Muscle layer of colon (tissue), 2 donors: ENCODE data around the gene PCDH9.

Experiments
- H3K27ac ChIP-seq: one replicate; pipeline ENCODE4 v1.7.0; 2013; ENCODE audit warnings: low read depth, mild to moderate bottlenecking, low read length, moderate library complexity
- H3K27me3 ChIP-seq, 2 donors: one replicate each; pipeline ENCODE4 v1.7.0; 2013; ENCODE audit warnings: low read length in 2 of 2, mild to moderate bottlenecking in 2 of 2; ENCODE audit not compliant: insufficient read depth in 2 of 2, control insufficient read depth in 1 of 2
- H3K36me3 ChIP-seq: one replicate; pipeline ENCODE4 v1.7.0; 2013; ENCODE audit warnings: mild to moderate bottlenecking, low read length; ENCODE audit not compliant: insufficient read depth
- H3K4me1 ChIP-seq: one replicate; pipeline ENCODE4 v1.7.0; 2013; ENCODE audit warnings: mild to moderate bottlenecking, low read length; ENCODE audit not compliant: insufficient read depth
- H3K4me3 ChIP-seq, 2 donors: one replicate each; pipeline ENCODE4 v1.7.0; 2013; ENCODE audit warnings: low read length in 2 of 2, low read depth in 1 of 2, mild to moderate bottlenecking in 1 of 2, moderate library complexity in 1 of 2
- H3K9ac ChIP-seq: one replicate; pipeline ENCODE4 v1.7.0; 2013; ENCODE audit warnings: low read length
- H3K9me3 ChIP-seq: one replicate; pipeline ENCODE4 v1.7.0; 2013; ENCODE audit warnings: mild to moderate bottlenecking, low read length
- donor health status: abdominal sarcoma.
- donor health status: Adenocarcinoma of cecum.

Gene PCDH9

DNA sequence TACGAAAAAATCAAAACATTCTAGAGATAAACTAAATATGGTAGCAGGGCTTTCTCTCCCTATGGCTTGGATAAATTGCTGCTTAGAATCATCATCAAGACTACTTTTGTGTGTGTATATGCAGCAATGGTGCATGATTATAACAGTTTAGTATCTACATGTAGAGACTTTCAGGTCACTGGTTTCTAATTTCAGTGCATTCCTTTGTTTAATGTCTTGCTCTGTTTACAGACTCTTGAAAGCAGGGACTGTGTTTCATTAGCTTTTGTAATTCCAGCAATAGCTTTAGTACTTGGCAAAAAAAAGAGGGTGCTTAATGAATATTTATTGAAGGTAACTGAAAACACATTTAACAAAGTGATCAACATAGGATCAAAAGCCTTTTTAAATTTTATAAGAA is 420.7 kb downstream of the PCDH9 start:
- no peaks in the 10 kb centered on the region for H3K9me3 ChIP-seq
- H3K36me3 ChIP-seq = no peaks in the 10 kb centered on the region
- no peaks in the 10 kb centered on the region for H3K4me1 ChIP-seq
- H3K27me3 ChIP-seq = no peaks in the 10 kb centered on the region
- H3K4me3 ChIP-seq = no peak overlapping the region
- no peak overlapping the region for H3K27ac ChIP-seq
- no peak overlapping the region for H3K9ac ChIP-seq

DNA sequence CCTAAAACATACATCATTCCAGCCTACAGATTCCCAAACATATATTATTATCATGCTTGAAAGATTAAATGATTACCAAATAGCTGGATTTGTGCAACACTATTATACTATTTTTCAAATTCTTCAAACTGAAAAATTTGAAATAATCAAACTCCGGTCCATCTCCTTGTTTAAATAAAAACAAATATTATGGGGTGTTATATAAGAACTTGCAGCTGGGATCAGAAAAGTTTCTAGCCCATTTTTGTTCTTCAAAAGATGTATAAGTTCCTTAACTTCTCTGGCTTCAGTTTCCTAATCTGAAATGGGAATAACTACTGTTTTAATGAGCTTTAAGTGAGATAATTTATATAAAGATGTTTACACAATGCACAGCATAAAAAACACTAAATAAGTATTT is 422.9 kb downstream of the PCDH9 start:
- Histone ChIP-seq H3K27me3 (no peaks in the 10 kb centered on the region), H3K9ac (no peak overlapping the region), H3K9me3 (no peaks in the 10 kb centered on the region), H3K4me1 (no peaks in the 10 kb centered on the region), H3K4me3 (no peak overlapping the region), H3K27ac (no peak overlapping the region), H3K36me3 (no peaks in the 10 kb centered on the region)

DNA sequence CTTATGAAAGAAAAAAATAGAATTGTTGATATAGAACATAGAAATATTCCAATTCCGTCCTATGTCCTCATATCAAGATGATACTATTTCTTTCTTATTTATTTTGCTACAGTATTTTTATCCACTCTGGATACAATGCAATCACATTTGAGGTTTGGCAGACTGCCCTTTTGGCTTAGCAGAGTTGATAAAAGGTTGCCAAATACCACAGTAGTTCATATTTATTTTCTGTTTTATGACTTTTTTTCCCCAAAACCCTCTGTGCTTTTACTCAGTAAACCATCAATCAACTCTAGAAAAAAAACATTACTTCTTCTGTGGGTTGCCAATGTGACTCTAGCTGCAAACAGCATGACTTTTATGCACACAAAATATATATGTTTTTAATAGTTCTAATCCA is 424.5 kb downstream of the PCDH9 start:
- Histone ChIP-seq H3K9me3 (no peaks in the 10 kb centered on the region), H3K27ac (no peak overlapping the region), H3K9ac (no peak overlapping the region), H3K4me1 (no peaks in the 10 kb centered on the region), H3K36me3 (no peaks in the 10 kb centered on the region), H3K27me3 (no peaks in the 10 kb centered on the region), H3K4me3 (no peak overlapping the region)

DNA sequence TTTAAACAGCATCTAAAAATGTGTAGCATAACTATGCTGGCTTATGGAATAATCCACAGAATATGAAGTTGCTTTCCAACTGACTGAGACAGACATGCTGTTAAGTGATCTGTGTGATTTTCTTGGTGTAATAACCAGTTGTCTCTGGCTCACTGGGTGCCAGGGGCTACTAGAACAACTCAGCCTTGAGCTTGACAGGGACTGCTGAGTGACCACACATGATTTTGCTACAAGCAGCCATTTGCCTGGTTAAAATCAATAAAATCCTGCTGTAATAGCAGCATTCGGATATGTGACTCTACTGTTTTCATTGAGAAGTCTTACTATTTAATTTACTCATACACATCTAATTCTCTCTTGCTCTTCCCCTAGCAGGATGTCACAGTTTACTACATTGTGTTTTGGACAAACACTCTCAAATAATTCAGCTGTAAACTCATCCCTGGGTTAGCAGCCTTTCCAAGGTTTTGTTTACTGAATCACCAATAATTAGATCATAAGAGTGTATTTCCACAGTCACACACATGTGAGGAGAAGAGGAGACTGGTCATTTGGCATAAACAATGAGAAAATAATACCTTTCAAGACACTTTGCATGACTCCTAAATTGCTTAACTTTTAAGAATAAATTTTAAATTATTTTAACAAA is 426.2 kb downstream of the PCDH9 start:
- no peaks in the 10 kb centered on the region for H3K36me3 ChIP-seq
- H3K27me3 ChIP-seq = no peaks in the 10 kb centered on the region
- no peak overlapping the region for H3K9ac ChIP-seq

DNA sequence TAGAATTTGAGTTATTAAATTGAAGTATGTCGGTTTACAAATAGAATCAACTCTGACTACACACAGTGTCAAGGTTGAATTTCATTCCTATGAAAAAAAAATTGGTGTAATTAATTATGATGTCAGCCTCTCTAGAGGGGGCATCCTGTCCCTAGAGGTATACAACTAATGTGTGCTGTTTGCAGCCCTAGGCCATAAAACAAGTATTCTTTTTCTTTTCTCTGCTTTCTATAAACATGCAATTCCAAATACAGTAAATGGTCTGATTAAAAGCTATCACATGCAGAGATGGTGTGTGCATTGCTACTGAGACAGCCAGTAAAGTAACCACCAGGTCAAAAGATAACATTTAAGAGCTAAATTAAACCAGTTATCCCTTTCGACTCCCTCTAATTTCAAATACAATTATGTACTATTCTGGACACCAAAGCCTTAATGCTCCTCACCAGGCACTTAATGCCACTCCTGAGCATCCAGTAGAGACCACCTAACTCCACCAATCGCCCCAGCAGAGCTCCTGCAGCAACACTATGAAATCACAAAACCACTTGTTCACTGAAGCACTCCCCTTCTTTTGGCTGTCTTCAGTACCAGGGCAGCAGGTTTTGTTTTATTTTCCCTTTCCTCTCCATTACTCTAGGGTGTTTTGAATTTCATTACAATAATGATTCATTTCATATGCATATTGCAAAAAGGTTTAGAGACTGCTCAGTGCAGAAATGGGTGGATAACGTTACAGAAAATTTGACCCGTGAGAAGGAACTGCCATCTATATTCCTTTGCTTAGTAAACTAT is 426.9 kb downstream of the PCDH9 start:
- H3K4me3 ChIP-seq = no peak overlapping the region
- no peaks in the 10 kb centered on the region for H3K36me3 ChIP-seq
- no peaks in the 10 kb centered on the region for H3K4me1 ChIP-seq
- no peak overlapping the region for H3K27ac ChIP-seq
- no peaks in the 10 kb centered on the region for H3K27me3 ChIP-seq
- no peaks in the 10 kb centered on the region for H3K9me3 ChIP-seq
- no peak overlapping the region for H3K9ac ChIP-seq

More for the DNA sequence above, 426.2 kb downstream of the PCDH9 start:
- no peak overlapping the region for H3K27ac ChIP-seq
- H3K4me3 ChIP-seq = no peak overlapping the region
- H3K9me3 ChIP-seq = no peaks in the 10 kb centered on the region
- H3K4me1 ChIP-seq = no peaks in the 10 kb centered on the region

DNA sequence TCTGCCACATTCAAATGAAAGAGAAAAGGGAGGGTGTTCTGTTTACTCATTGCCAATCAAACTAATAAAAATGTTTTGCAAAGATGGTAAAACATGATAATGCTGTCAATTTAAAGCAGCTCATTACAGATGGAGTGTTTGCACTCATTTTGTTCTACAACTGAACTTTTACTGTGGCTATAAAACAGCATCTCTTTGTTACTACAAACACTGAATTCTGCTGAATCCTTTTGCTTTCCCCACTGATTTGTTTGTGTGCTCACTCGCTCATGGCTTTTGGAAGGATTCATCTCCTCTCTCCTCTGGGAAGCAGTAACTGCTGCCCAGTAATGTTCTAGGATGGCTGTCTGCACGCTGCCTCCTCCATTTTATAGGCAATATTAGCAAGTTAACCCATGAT is 434.5 kb downstream of the PCDH9 start:
- no peaks in the 10 kb centered on the region for H3K4me1 ChIP-seq
- H3K27me3 ChIP-seq = no peaks in the 10 kb centered on the region
- no peaks in the 10 kb centered on the region for H3K36me3 ChIP-seq
- H3K27ac ChIP-seq = no peak overlapping the region
- no peak overlapping the region for H3K4me3 ChIP-seq
- no peaks in the 10 kb centered on the region for H3K9me3 ChIP-seq
- H3K9ac ChIP-seq = no peak overlapping the region

DNA sequence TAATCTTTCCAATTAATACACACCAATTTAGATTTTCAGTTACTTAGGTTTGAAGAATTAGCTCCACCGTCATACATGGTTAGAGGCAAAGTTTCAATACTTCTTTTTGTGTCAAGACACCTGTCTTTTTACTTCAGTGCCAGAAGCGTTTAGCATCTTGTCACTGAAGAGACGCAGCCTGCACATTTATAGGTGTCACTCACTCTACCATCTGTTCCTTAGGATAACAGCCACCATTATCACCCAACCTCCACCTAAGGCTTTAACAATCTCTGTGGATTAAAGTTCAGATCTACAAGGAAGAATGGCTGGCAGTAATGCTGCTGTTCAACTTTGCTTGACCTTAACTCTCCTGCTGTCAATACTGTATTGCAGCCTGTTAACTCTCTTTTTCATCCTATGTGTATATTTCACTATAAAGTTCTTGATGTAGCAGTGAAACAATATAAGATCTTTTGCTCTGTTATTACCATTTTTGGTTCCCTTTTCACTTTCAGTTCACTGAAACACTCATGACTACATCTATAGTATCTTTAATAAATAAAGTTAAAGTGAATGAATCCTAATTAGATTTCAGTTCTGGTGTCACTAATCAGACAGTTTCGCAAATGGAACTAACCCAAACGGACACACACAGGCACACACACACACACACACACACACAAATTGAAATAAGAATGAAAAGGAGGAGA is 435.6 kb downstream of the PCDH9 start:
- H3K27me3 ChIP-seq = no peaks in the 10 kb centered on the region
- H3K36me3 ChIP-seq = no peaks in the 10 kb centered on the region
- no peak overlapping the region for H3K9ac ChIP-seq
- no peaks in the 10 kb centered on the region for H3K4me1 ChIP-seq
- H3K9me3 ChIP-seq = no peaks in the 10 kb centered on the region
- H3K27ac ChIP-seq = no peak overlapping the region
- no peak overlapping the region for H3K4me3 ChIP-seq

DNA sequence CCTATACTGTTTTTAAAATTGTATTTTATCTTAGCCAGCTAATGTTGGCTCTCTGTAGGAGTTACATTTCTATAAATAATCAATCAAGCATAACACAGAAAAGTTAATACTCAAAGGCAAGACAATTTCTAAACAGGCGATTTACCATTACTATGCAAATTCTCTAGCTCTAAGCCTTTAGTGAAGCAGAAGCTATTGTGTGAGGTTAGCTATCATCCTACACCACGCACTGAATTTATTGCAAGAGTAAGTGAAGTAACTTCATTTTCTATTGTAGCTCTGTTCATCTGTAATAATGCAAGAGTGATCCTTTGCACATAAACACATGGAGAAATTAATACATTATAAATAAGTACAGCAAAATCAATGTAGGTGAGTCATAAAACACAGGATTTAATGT is 439.3 kb downstream of the PCDH9 start:
- Histone ChIP-seq H3K9ac (no peak overlapping the region), H3K36me3 (no peaks in the 10 kb centered on the region), H3K4me3 (no peak overlapping the region), H3K9me3 (no peaks in the 10 kb centered on the region), H3K4me1 (no peaks in the 10 kb centered on the region), H3K27me3 (no peaks in the 10 kb centered on the region), H3K27ac (no peak overlapping the region)

DNA sequence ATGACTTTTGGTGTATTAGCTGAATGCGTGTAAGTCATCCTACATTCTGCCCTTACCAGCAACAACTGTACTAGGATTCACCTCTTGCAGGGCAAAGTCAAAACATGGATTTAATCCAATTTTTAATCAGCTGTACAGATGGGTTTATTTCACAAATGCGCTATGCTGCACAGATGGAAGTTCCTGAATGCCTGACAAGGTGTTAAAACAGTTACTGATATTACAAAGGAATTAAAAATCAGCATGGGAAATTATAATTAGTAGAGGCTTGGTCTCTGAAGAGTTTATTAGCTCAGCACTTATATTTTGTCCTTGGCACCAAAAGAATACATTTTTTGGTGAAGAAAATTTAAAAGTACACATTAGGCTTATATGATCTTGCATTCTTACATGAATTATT is 448.9 kb downstream of the PCDH9 start:
- Histone ChIP-seq H3K36me3 (no peaks in the 10 kb centered on the region), H3K27ac (no peak overlapping the region), H3K4me3 (no peak overlapping the region), H3K27me3 (no peaks in the 10 kb centered on the region), H3K9me3 (no peaks in the 10 kb centered on the region), H3K4me1 (no peaks in the 10 kb centered on the region), H3K9ac (no peak overlapping the region)

DNA sequence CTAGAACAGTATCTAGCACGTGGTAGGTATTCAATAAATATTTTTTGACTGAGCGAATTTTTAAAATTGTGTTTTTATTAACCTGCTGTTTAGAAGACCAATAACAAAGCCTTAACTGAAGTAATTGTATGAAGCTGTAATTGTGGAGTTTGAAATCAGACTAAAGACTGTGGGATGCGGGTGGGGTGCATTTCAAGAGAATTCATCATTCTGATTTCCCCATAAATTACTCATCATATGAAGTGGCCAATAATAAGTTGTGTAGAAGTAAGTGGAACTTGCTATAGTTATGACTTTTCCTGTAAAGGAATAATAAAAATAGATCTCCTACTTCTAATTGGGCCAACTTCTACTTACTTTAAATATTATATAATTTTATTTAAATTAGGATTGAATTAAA is 449.3 kb downstream of the PCDH9 start:
- no peak overlapping the region for H3K27ac ChIP-seq
- H3K4me1 ChIP-seq = no peaks in the 10 kb centered on the region
- H3K4me3 ChIP-seq = no peak overlapping the region
- no peaks in the 10 kb centered on the region for H3K9me3 ChIP-seq
- H3K9ac ChIP-seq = no peak overlapping the region
- no peaks in the 10 kb centered on the region for H3K27me3 ChIP-seq
- H3K36me3 ChIP-seq = no peaks in the 10 kb centered on the region

DNA sequence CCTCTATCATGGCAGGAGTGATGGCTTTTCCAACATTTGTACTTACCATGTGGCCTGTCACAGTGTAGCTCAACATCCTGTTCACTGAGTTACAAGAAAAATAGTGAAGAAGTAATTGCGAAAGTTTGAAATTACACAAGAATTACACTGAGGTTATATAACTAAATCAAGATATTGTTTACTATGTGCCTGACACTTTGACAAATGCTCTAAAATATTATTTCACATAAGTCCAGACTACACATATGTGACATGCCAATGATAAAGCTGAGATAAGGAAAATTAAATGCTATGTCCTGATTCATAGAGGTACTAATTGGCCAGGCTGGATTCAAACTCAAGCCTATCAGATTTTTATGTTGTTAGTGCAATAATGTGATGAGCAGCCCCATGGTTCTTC is 451.7 kb downstream of the PCDH9 start:
- Histone ChIP-seq H3K4me3 (no peak overlapping the region), H3K36me3 (no peaks in the 10 kb centered on the region), H3K4me1 (no peaks in the 10 kb centered on the region), H3K9me3 (no peaks in the 10 kb centered on the region), H3K9ac (no peak overlapping the region), H3K27me3 (no peaks in the 10 kb centered on the region), H3K27ac (no peak overlapping the region)
